NT2/D1 (cell line): ENCODE measurements around the gene CEACAM5.

Source experiments
- DNase-seq: peaks from one replicate; pipeline ENCODE4 v3.0.0-alpha.2; 2011; ENCODE audit warnings: low read depth, low spot score
- H3K27me3 ChIP-seq: 2 replicates; pipeline ENCODE4 v1.6.0; 2011; ENCODE audit warnings: mild to moderate bottlenecking; ENCODE audit not compliant: insufficient read length, insufficient read depth
- H3K36me3 ChIP-seq: 2 replicates; pipeline ENCODE4 v1.6.1; 2011; ENCODE audit warnings: mild to moderate bottlenecking, low read length, mixed read lengths; ENCODE audit not compliant: insufficient read depth, insufficient read length
- H3K4me1 ChIP-seq: 2 replicates; pipeline ENCODE4 v1.5.1; 2011; ENCODE audit not compliant: insufficient read depth, insufficient read length
- H3K4me3 ChIP-seq: 2 replicates; pipeline ENCODE4 v1.5.1; 2011; ENCODE audit warnings: low read depth; ENCODE audit not compliant: insufficient read length
- H3K9ac ChIP-seq: 2 replicates; pipeline ENCODE4 v1.6.0; 2011; ENCODE audit warnings: low read depth; ENCODE audit not compliant: insufficient read length
- H3K9me3 ChIP-seq: 2 replicates; pipeline ENCODE4 v1.5.1; 2011; ENCODE audit warnings: mild to moderate bottlenecking, low read length; ENCODE audit not compliant: insufficient read depth
- SUZ12 ChIP-seq: IDR thresholded peaks from 2 replicates; pipeline ENCODE4 v1.6.1; 2011; ENCODE audit not compliant: insufficient read length, insufficient read depth; ENCODE audit errors: extremely low read depth
- YY1 ChIP-seq: IDR thresholded peaks from 2 replicates; pipeline ENCODE4 v1.6.1; 2011; ENCODE audit not compliant: insufficient read length, insufficient read depth
- ZNF274 ChIP-seq: IDR thresholded peaks from 2 replicates; pipeline ENCODE4 v1.6.1; 2011; ENCODE audit warnings: mild to moderate bottlenecking, low read depth, low read length

CEACAM5 gene

GRCh38 chr19:41708481-41708880 lies at the start of gene CEACAM5:
Gene CEACAM5 (plus strand): TSS chr19:41708626. CDS start chr19:41708732, 106 bp downstream.
- DNase-seq: no peak
- no peak within 1 kb of the TSS for H3K4me3 ChIP-seq
- H3K36me3 ChIP-seq: no peaks in the 10 kb centered on the region
- peaks cover 2% of the 10 kb centered on the region for H3K4me1 ChIP-seq
- no peak within 1 kb of the TSS for H3K9ac ChIP-seq
- peaks cover 5% of the 10 kb centered on the region; the same call in 1 of the 2 replicates for H3K9me3 ChIP-seq
- TF ChIP-seq ZNF274 (no peak), SUZ12 (no peak), YY1 (no peak)
- H3K27me3 ChIP-seq: peaks cover 92% of the 10 kb centered on the region

GRCh38 chr19:41666075-41666474 lies 42.4 kb upstream of the CEACAM5 start:
- no peaks in the 10 kb centered on the region for H3K36me3 ChIP-seq
- no peak overlapping the region for H3K4me3 ChIP-seq
- no peak for DNase-seq
- no peaks in the 10 kb centered on the region for H3K4me1 ChIP-seq
- no peak overlapping the region for H3K9ac ChIP-seq
- H3K9me3 ChIP-seq: peaks cover 17% of the 10 kb centered on the region
- peaks cover 58% of the 10 kb centered on the region for H3K27me3 ChIP-seq
- TF ChIP-seq YY1 (no peak), SUZ12 (no peak), ZNF274 (no peak)

- Histone ChIP-seq H3K9ac (no peak overlapping the region), H3K27me3 (peaks cover 67% of the 10 kb centered on the region), H3K4me3 (no peak overlapping the region), H3K4me1 (no peaks in the 10 kb centered on the region), H3K36me3 (no peaks in the 10 kb centered on the region), H3K9me3 (peaks cover 17% of the 10 kb centered on the region)
- TF ChIP-seq SUZ12: no peak
- no peak for TF ChIP-seq YY1
- TF ChIP-seq ZNF274: no peak
- no peak for DNase-seq
These were observed 40.1 kb upstream of the CEACAM5 start for GRCh38 chr19:41668315-41668714.

GRCh38 chr19:41670755-41671154 lies 37.7 kb upstream of the CEACAM5 start:
- Histone ChIP-seq H3K27me3 (peaks cover 87% of the 10 kb centered on the region), H3K9me3 (peaks cover 12% of the 10 kb centered on the region), H3K4me3 (no peak overlapping the region), H3K36me3 (no peaks in the 10 kb centered on the region), H3K9ac (no peak overlapping the region), H3K4me1 (no peaks in the 10 kb centered on the region)
- TF ChIP-seq ZNF274: no peak
- no peak for TF ChIP-seq YY1
- TF ChIP-seq SUZ12: no peak
- DNase-seq: no peak

- Histone ChIP-seq H3K4me3 (no peak overlapping the region), H3K9ac (no peak overlapping the region), H3K9me3 (peaks cover 5% of the 10 kb centered on the region; the same call in 1 of the 2 replicates), H3K27me3 (peaks cover 92% of the 10 kb centered on the region), H3K36me3 (no peaks in the 10 kb centered on the region), H3K4me1 (no peaks in the 10 kb centered on the region)
- TF ChIP-seq SUZ12 (no peak), ZNF274 (no peak), YY1 (no peak)
- DNase-seq: no peak
These were observed 36.9 kb upstream of the CEACAM5 start for GRCh38 chr19:41671486-41671885.

- TF ChIP-seq YY1: no peak
- no peak for TF ChIP-seq ZNF274
- Histone ChIP-seq H3K4me1 (no peaks in the 10 kb centered on the region), H3K9ac (no peak overlapping the region), H3K27me3 (peaks cover 96% of the 10 kb centered on the region), H3K9me3 (no peaks in the 10 kb centered on the region), H3K4me3 (no peak overlapping the region), H3K36me3 (no peaks in the 10 kb centered on the region)
- DNase-seq: no peak
These were observed 26.0 kb upstream of the CEACAM5 start for GRCh38 chr19:41682437-41682836.

- no peak for TF ChIP-seq YY1
- TF ChIP-seq ZNF274: no peak
- no peak for TF ChIP-seq SUZ12
- H3K4me3 ChIP-seq: no peak overlapping the region
- no peaks in the 10 kb centered on the region for H3K36me3 ChIP-seq
- peaks cover 86% of the 10 kb centered on the region for H3K27me3 ChIP-seq
- DNase-seq: no peak
- no peaks in the 10 kb centered on the region for H3K9me3 ChIP-seq
- H3K4me1 ChIP-seq: no peaks in the 10 kb centered on the region
- no peak overlapping the region for H3K9ac ChIP-seq
These were observed 21.0 kb upstream of the CEACAM5 start for GRCh38 chr19:41687419-41687818.
